Myocyte (in vitro differentiated cells): Measurements from ENCODE around the gene CPT1A. TPM values are rescaled to one million over a fixed set of nuclear protein-coding genes. Genes with fewer than 3 reads are reported as not detected.

Experiments
- DNase-seq: peaks from one replicate; pipeline ENCODE4 v3.0.0-alpha.2; 2012; ENCODE audit warnings: low read depth
- total RNA-seq: library from RNA; depleted of rRNA; stranded (reverse); fragments of >200 nt; gene quantifications from 2 replicates; pipeline ENCODE4 v1.2.3, GENCODE V29; 2014

Gene CPT1A
- total RNA-seq, 1 donor from 2014 or later: 2.8 TPM

GRCh38 chr11:68714060-68714856 lies 127.5 kb downstream of the CPT1A start:
- DNase-seq: peak; percentile 6

GRCh38 chr11:68711114-68711513 lies 130.6 kb downstream of the CPT1A start:
- DNase-seq: no peak

GRCh38 chr11:68710409-68710808 lies 131.3 kb downstream of the CPT1A start:
- no peak for DNase-seq

- no peak for DNase-seq
Measured at GRCh38 chr11:68709062-68709461, 132.7 kb downstream of the CPT1A start.

- no peak for DNase-seq
Measured at GRCh38 chr11:68707527-68707926, 134.2 kb downstream of the CPT1A start.

GRCh38 chr11:68704887-68705286 lies 136.8 kb downstream of the CPT1A start:
- no peak for DNase-seq

Other genes with a start within 250 kb of the CPT1A start
- not detected in 2 replicates for gene GAL, start 157.4 kb downstream of the CPT1A start, total RNA-seq
- gene TESMIN, start 90.4 kb downstream of the CPT1A start, total RNA-seq: not detected in 2 replicates
- gene MRPL21, start 61.9 kb upstream of the CPT1A start, total RNA-seq: 39.9 and 50.4 TPM in 2 replicates
- gene IGHMBP2, start 62.0 kb upstream of the CPT1A start, total RNA-seq: 9.7 and 10.0 TPM in 2 replicates
- gene MRGPRD, start 139.1 kb upstream of the CPT1A start, total RNA-seq: not detected in 2 replicates
- gene MRGPRF, start 171.3 kb upstream of the CPT1A start, total RNA-seq: 0.21 TPM in 1 of 2 replicates, not detected in the other
- gene TPCN2, start 207.0 kb upstream of the CPT1A start, total RNA-seq: 1.8 and 5.6 TPM in 2 replicates